MCF 10A (cell line): ENCODE results near the gene GLDC. TPM values are rescaled to one million over a fixed set of nuclear protein-coding genes. Genes with fewer than 3 reads are reported as not detected.

ENCODE experiments used
- BruUV-seq: library from RNA; stranded (reverse); fragments of 400-500 nt; replicated peaks from 2 replicates; lab custom pipeline; 2021; lab: Mats Ljungman, UMichigan
- CTCF ChIA-PET: fragments of 300-600 bp; sonication (Branson Sonifier 250); formaldehyde crosslinking; extraction: SDS; loops from one replicate; lab custom pipeline; 2021; ENCODE audit warnings: antibody characterized with exemption, inconsistent platforms; lab: Yijun Ruan, JAX
- POLR2A ChIA-PET: fragments of 300-600, 350-650 bp; sonication (Branson Sonifier 250); formaldehyde crosslinking; extraction: SDS; loops from one replicate; lab custom pipeline; 2020; ENCODE audit warnings: antibody characterized with exemption, inconsistent platforms; lab: Yijun Ruan, JAX
- DNase-seq: peaks from one replicate; pipeline ENCODE4 v3.0.0-alpha.2; 2018; ENCODE audit not compliant: unreplicated experiment
- H3K27ac Mint-ChIP-seq: one replicate; pipeline ENCODE4 v1.8.0; 2022; ENCODE audit warnings: mild to moderate bottlenecking, low read depth, mixed read lengths; ENCODE audit not compliant: unreplicated experiment
- H3K27me3 Mint-ChIP-seq: one replicate; pipeline ENCODE4 v1.8.0; 2022; ENCODE audit warnings: mixed read lengths; ENCODE audit not compliant: insufficient read depth, unreplicated experiment
- H3K36me3 Mint-ChIP-seq: one replicate; pipeline ENCODE4 v1.8.0; 2022; ENCODE audit warnings: mild to moderate bottlenecking, moderate library complexity, mixed read lengths; ENCODE audit not compliant: insufficient read depth, unreplicated experiment
- H3K4me1 Mint-ChIP-seq: one replicate; pipeline ENCODE4 v1.8.0; 2022; ENCODE audit warnings: mixed read lengths; ENCODE audit not compliant: insufficient read depth, unreplicated experiment
- H3K4me3 Mint-ChIP-seq: one replicate; pipeline ENCODE4 v1.8.0; 2022; ENCODE audit warnings: mild to moderate bottlenecking, moderate library complexity, mixed read lengths; ENCODE audit not compliant: unreplicated experiment
- H3K9me3 Mint-ChIP-seq: one replicate; pipeline ENCODE4 v1.8.0; 2022; ENCODE audit warnings: mixed read lengths; ENCODE audit not compliant: unreplicated experiment
- intact Hi-C: fragments of 100-400 bp; cut with micrococcal nuclease; formaldehyde crosslinking; loops from 2 replicates; pipeline ENCODE4 v1.14.1; 2022
- total RNA-seq: library from RNA; stranded (reverse); gene quantifications from 2 replicates; pipeline ENCODE4 v1.2.3, GENCODE V29; 2022
- TF ChIP-seq, protein P1 (sequence below): fragments of 200-600 bp; IDR thresholded peaks from one replicate; pipeline ENCODE4 v1.8.0; 2022; ENCODE audit warnings: antibody characterized with exemption, mild to moderate bottlenecking; ENCODE audit not compliant: unreplicated experiment

Gene GLDC
- total RNA-seq, 1 experiment from 2014 or later = 2.9 TPM

DNA sequence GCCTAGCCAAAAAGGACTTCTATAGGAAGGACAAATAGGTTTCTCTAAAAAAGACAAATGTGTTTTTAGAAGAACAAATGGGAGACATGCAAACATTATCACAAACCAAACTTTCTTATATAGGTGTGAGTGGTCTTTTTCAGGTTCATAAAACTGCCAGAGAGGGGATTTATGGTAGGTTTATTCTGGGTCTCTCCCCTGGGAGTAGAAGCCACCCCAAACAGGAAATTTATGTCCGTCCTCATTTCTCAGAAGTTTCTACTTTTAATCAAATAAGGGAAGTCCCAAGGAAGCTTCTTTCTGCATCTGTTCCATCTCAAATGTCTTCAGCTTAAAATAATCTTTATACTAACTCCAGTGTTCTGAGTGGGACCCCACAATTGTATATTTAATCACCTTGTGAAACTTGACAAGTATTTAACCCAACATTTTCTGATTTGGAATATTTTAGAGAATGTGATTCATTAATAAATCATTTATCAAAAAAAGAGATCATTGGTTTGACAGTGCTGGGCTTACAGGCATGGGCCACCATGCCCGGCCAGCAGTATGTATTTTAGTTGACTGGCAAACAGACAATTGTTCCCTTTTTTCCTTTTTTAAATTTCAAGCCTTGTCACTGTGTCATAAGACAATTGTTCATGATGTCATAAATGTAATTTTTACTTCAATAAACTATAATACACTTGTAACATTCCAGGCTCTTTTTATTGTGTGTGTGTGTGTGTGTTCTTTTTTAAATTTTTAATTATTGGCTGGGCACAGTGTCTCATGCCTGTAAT, 44.6 kb upstream of the GLDC start:
- no TSS peak for BruUV-seq
- POLR2A ChIA-PET = no interaction called here
- Mint-ChIP-seq H3K27me3 (no peaks in the 10 kb centered on the region), H3K27ac (no peak overlapping the region), H3K4me3 (no peak overlapping the region), H3K9me3 (no peaks in the 10 kb centered on the region), H3K36me3 (peaks cover 34% of the 10 kb centered on the region), H3K4me1 (peaks cover 6% of the 10 kb centered on the region)
- no peak for DNase-seq
- CTCF ChIA-PET = no interaction called here
- TF ChIP-seq, protein P1, sequence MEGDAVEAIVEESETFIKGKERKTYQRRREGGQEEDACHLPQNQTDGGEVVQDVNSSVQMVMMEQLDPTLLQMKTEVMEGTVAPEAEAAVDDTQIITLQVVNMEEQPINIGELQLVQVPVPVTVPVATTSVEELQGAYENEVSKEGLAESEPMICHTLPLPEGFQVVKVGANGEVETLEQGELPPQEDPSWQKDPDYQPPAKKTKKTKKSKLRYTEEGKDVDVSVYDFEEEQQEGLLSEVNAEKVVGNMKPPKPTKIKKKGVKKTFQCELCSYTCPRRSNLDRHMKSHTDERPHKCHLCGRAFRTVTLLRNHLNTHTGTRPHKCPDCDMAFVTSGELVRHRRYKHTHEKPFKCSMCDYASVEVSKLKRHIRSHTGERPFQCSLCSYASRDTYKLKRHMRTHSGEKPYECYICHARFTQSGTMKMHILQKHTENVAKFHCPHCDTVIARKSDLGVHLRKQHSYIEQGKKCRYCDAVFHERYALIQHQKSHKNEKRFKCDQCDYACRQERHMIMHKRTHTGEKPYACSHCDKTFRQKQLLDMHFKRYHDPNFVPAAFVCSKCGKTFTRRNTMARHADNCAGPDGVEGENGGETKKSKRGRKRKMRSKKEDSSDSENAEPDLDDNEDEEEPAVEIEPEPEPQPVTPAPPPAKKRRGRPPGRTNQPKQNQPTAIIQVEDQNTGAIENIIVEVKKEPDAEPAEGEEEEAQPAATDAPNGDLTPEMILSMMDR = no peak
- intact Hi-C loops = no loop called here

DNA sequence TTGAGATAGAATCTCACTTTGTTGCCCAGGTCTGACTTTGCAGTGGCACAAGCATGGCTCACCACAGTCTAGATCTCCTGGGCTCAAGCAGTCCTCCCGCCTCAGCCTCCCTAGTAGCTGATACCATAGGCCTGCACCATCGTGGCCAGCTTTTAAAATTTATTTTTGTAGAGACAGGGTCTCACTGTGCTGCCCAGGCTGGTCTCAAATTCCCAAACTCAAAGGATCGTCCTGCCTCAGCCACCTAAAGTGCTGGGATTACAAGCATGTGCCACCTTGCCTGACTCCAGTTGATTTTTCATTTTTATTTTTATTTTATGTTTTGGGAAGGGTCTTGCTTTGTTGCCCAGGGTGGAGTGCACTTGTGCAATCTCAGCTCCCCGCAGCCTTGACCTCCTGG, 41.7 kb upstream of the GLDC start:
- intact Hi-C loops = no loop called here
- Mint-ChIP-seq H3K27ac (no peak overlapping the region), H3K4me1 (peaks cover 11% of the 10 kb centered on the region), H3K4me3 (no peak overlapping the region), H3K36me3 (peaks cover 40% of the 10 kb centered on the region), H3K9me3 (no peaks in the 10 kb centered on the region), H3K27me3 (no peaks in the 10 kb centered on the region)
- ChIA-PET POLR2A (interaction anchor here (1.2 to 2.0 kb wide), 2 partner anchors 71 to 273 kb away, joined by 3 to 5 read pairs; partner anchors contain the start of gene KDM4C), CTCF (interaction anchor here (0.7 to 4.4 kb wide), 9 partner anchors 14 to 332 kb away, joined by 3 to 49 read pairs (median 5); no protein-coding TSS in a partner anchor)
- TF ChIP-seq, protein P1 = no peak
- no TSS peak for BruUV-seq
- no peak for DNase-seq

- intact Hi-C loops = no loop called here
- ChIA-PET POLR2A (interaction anchor here (0.8 to 2.0 kb wide), 3 partner anchors 9 to 272 kb away, joined by 3 to 5 read pairs (median 3); partner anchors contain the start of gene KDM4C), CTCF (interaction anchor here (0.5 to 4.4 kb wide), 15 partner anchors 9 to 332 kb away, joined by 3 to 49 read pairs (median 5); no protein-coding TSS in a partner anchor)
- Mint-ChIP-seq H3K4me3 (no peak overlapping the region), H3K36me3 (peaks cover 38% of the 10 kb centered on the region), H3K27ac (no peak overlapping the region), H3K9me3 (no peaks in the 10 kb centered on the region), H3K4me1 (peaks cover 11% of the 10 kb centered on the region), H3K27me3 (no peaks in the 10 kb centered on the region)
- TF ChIP-seq, protein P1 = peak; percentile 33
- DNase-seq = peak; percentile 33
- BruUV-seq = no TSS peak
Measured at GRCh38 chr9:6686396-6686795, 40.9 kb upstream of the GLDC start.

GRCh38 chr9:6681957-6682501, 36.5 kb upstream of the GLDC start:
- POLR2A ChIA-PET = interaction anchor here (0.6 to 3.2 kb wide), 13 partner anchors 10 to 904 kb away, joined by 3 to 48 read pairs (median 4); partner anchors contain the start of genes GLDC and KDM4C
- H3K36me3 Mint-ChIP-seq = peaks cover 22% of the 10 kb centered on the region
- intact Hi-C loops = loop anchor here (2.0 to 5.0 kb wide), 2 partner anchors 77 to 270 kb away; partner anchors contain the start of gene UHRF2
- DNase-seq = no peak
- H3K27me3 Mint-ChIP-seq = no peaks in the 10 kb centered on the region
- no TSS peak for BruUV-seq
- H3K9me3 Mint-ChIP-seq = no peaks in the 10 kb centered on the region
- CTCF ChIA-PET = interaction anchor here (0.6 to 1.2 kb wide), 7 partner anchors 10 to 327 kb away, joined by 3 to 8 read pairs (median 3); no protein-coding TSS in a partner anchor
- H3K27ac Mint-ChIP-seq = peak overlapping the region; percentile 98
- TF ChIP-seq, protein P1 = no peak
- H3K4me1 Mint-ChIP-seq = peaks cover 17% of the 10 kb centered on the region
- peak overlapping the region; percentile 92 for H3K4me3 Mint-ChIP-seq
